MM.1S (cell line): ENCODE measurements around the gene MOGAT3.

Source experiments
- CTCF ChIP-seq: fragments of 300-600 bp; sonication (generic); IDR thresholded peaks from 2 replicates; pipeline ENCODE4 v1.5.1; 2016; ENCODE audit warnings: antibody characterized with exemption, low read length, mixed read lengths
- EZH2 ChIP-seq: fragments of 300-600 bp; sonication (generic); optimal IDR thresholded peaks from 2 replicates; pipeline ENCODE3; 2017; ENCODE audit warnings: low read depth, mild to moderate bottlenecking, antibody characterized with exemption, low read length, mixed read lengths
- EZH2phosphoT487 ChIP-seq: fragments of 300-600 bp; sonication (generic); IDR thresholded peaks from 2 replicates; pipeline ENCODE4 v1.6.1; 2018; ENCODE audit warnings: antibody characterized with exemption, low read length

GRCh38 chr7:101166648-101166908 lies 34.3 kb downstream of the MOGAT3 start:
- no peak for TF ChIP-seq CTCF
- TF ChIP-seq EZH2phosphoT487 = no peak
- no peak for TF ChIP-seq EZH2
